ENCODE results near the gene CCDC137.
"Not testable (repeated sequence)": the region's sequence is repeated elsewhere in the genome, so short reads cannot be mapped to it uniquely, and the experiment has no call there.

CCDC137 gene

GRCh38 chr17:81651692-81652091 lies 14.8 kb upstream of the CCDC137 start:
- DNase-seq = no peak

- DNase-seq = no peak
These were observed 13.4 kb upstream of the CCDC137 start for GRCh38 chr17:81652906-81653771.

- DNase-seq = no peak
These were observed 11.0 kb upstream of the CCDC137 start for GRCh38 chr17:81655378-81656117.

GRCh38 chr17:81656118-81656743 lies 10.3 kb upstream of the CCDC137 start, which contains the start of gene PDE6G:
Gene PDE6G, minus strand, starts transcription at chr17:81656542. Its CDS starts 3,237 bp downstream, at chr17:81653305.
- DNase-seq = no peak

- no peak for DNase-seq
These were observed 9.7 kb upstream of the CCDC137 start for GRCh38 chr17:81656835-81657234.

- no peak for DNase-seq
These were observed 7.5 kb upstream of the CCDC137 start for GRCh38 chr17:81659038-81659437.

- DNase-seq = no peak
These were observed 6.1 kb upstream of the CCDC137 start for GRCh38 chr17:81660441-81660840.

GRCh38 chr17:81662002-81662401 lies 4.5 kb upstream of the CCDC137 start:
- no peak for DNase-seq

- no peak for DNase-seq
These were observed 2.5 kb upstream of the CCDC137 start for GRCh38 chr17:81664051-81664470.

GRCh38 chr17:81665205-81666091 lies 1.1 kb upstream of the CCDC137 start:
- no peak for DNase-seq

GRCh38 chr17:81666092-81666341 lies 520 bp upstream of the CCDC137 start:
- DNase-seq = no peak

GRCh38 chr17:81667754-81668153 lies 1.2 kb downstream of the CCDC137 start:
- no peak for DNase-seq

GRCh38 chr17:81672504-81672903 lies 6.0 kb downstream of the CCDC137 start:
- no peak for DNase-seq

GRCh38 chr17:81672954-81673353 lies 6.4 kb downstream of the CCDC137 start:
- DNase-seq = no peak

- no peak for DNase-seq
These were observed 7.2 kb downstream of the CCDC137 start for GRCh38 chr17:81673561-81674258.

GRCh38 chr17:81675515-81676221 lies 9.1 kb downstream of the CCDC137 start:
- not testable (repeated sequence) for DNase-seq

GRCh38 chr17:81676906-81677305 lies 10.4 kb downstream of the CCDC137 start:
- DNase-seq = no peak

GRCh38 chr17:81680150-81680549 lies 13.6 kb downstream of the CCDC137 start:
- no peak for DNase-seq

GRCh38 chr17:81681672-81682071 lies 15.1 kb downstream of the CCDC137 start:
- DNase-seq = no peak

GRCh38 chr17:81682565-81683207 lies 16.1 kb downstream of the CCDC137 start:
- DNase-seq = no peak

- no peak for DNase-seq
These were observed 16.7 kb downstream of the CCDC137 start for GRCh38 chr17:81683208-81683583.
